NCI-H2196 treated with DMSO at 0.1 percent for 48 hours (cell line): ENCODE data around the gene PLA2R1.

ENCODE experiments used
- DNase-seq: peaks from one replicate; lab custom pipeline; 2025; ENCODE audit not compliant: unreplicated experiment; lab: John Stamatoyannopoulos, UW

PLA2R1 gene

DNA sequence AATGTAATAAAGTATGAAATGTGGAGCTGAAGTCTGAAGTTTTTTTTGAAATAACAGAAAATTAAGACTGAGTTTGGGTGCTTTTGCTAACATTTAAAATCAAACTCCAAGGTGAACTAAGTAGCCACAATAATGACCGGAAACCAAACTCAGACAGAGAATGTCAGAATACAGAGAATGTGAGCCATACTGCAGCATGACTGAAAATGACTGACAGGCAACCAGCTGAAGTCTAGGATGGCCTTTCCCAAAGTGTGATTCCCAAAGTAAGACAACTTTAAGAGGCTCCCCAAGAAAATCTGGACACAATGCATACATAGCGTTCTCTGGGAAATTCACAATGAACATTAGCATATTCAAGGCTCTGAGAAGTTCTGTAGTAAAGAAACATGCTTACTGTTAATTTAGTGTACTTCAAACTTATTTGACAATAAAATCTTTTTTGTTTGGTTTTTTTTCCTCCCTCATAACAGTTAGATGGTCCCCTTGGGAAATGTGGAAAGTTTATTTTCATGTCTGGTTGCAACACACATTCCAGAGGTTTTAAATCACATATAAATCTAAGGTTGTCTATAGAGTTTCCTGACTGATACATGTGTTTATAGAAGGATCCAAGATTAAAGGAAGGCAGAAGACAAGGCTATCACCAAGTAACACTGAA, 28.6 kb downstream of the PLA2R1 start:
- DNase-seq, result no peak

DNA sequence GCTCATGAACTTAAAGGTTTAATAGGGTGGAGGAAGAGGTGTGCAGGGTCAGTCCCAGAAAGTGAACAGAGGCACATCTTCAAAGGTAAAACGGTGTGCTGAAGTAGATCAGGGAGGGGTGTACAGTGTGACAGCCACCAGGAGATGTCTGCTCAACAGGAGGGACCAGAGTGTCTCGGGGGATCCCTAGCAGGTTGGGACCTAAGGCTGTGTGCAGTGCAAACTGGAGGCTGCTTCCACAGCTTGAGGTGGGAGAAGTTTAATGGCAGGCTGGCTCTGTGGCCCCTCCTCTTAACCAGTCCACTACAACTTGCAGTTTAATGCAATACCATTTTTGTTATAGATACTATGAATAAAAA, 33.2 kb downstream of the PLA2R1 start:
- no peak for DNase-seq

DNA sequence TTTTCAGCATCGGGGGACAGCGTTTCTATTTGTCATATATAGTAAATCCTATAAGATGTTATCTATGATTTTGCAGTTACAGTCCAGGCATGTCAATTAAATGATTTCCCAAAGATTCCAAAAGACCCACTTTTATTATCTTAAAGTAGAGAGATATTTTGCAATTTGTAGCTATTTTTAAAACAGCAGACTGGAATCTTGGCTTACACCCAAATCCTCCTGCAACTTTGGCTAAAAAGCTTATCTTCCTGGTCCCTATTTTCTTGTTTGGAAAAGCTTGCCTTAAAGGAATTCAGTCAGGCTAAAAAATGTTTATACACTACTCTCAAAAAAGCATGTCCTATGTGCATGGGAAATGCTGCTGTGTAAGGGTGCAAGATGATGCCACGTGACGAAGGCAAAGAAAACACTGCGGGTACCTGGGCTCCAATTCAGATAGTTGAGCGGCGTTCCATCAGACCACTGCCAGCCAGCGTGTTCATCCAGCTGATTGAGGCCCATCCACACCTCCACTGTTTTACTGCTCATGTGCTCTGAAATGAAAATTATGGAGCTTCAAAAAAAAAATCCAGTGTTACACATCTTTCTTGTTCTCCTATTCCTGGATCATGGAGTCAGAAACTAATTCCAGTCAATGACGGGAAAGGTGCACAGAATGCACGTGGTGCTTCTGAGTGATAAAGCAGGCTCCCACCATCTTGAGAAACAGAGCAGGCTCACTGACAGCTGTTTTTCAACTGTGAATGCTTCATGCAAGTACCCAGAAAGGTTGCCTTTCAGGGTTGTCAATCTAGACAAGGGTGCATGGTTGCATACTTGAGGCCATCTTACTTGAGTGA, 33.8 kb downstream of the PLA2R1 start:
- DNase-seq, result no peak

DNA sequence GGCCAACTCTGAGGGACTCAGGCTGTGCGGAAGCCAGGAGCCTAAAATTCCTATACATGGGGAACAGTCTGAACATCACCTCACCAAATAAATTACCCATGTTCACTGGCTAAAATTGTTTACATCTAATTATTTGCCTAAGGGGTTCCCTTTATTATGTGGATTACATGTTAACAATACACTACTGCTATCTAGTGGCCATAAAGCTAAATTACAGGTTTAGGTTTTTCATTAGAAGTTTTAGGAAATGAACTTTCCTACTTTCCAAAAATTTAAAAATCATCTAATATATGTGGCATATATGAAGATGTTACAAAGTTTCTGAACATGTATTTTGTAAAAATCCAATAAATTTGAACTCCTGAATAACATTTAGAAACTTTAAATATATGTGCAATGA, 40.3 kb downstream of the PLA2R1 start:
- DNase-seq, result no peak

DNA sequence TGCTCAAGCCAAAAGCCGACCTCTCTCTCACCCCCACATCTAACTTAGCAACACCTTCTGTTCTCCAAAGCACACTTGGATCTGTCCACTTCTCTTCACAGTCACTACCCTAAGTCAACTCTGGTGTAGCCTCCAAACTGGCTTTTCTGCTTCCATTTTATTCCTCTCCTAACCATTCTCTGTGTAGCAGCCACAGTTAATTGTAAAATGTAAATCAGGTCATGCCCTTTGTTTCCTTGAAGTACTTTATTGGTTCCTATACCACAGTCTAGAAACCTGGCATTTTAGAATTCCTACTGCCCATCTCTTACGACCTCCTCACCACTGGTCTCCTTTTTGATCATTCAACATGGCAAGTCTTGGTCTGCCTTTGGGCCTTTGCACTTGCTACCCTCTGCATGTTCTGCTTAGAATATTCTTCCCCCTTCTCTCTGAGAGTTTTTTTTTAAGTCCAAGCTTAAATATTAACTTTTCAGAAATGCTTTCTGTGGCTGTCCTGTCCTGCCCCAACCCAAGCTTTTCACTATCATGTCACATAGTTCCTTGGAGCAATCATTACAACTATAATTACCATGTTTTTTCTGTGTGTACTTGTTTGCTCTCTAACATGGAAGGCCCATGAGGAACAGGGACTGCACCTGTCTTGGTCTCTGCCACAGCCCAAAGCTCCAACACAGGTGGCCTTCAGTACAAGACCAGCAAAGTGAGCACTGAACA, 42.9 kb downstream of the PLA2R1 start:
- no peak for DNase-seq

DNA sequence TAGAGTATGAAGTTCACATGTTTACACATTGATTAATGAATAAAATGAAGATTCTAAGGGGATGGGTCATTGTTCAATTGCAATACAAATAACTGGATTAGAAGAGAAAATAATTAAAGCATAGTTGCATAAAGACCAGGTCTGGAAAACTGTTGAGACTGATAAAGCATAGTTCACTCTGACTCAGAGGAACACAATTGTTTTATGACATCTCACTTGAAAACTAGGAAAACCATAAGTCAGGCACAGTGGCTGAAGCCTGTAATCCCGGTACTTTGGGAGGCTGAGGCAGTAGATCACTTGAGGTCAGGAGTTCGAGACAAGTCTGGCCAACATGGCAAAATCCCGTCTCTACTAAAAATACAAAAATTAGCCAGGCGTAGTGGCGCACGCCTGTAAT, 46.7 kb downstream of the PLA2R1 start:
- no peak for DNase-seq

DNA sequence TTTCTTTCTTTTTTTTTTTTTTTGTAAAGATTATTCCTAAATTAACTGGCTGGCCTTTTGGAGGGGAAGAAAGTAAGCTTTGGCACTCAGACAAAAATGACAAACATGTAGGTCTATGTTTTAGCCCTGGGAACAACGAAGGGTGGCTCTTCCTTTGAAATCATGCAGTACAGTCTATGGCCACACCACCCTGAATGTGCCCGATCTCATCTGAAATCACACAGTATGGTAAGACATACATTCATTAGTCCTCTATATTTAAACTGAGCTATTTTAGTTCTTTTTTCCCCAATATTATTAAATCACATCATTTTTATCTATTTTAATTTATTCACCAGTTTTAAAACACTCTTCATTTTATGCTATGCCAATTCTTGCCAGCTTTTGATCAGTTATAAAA, 48.2 kb downstream of the PLA2R1 start:
- no peak for DNase-seq

DNA sequence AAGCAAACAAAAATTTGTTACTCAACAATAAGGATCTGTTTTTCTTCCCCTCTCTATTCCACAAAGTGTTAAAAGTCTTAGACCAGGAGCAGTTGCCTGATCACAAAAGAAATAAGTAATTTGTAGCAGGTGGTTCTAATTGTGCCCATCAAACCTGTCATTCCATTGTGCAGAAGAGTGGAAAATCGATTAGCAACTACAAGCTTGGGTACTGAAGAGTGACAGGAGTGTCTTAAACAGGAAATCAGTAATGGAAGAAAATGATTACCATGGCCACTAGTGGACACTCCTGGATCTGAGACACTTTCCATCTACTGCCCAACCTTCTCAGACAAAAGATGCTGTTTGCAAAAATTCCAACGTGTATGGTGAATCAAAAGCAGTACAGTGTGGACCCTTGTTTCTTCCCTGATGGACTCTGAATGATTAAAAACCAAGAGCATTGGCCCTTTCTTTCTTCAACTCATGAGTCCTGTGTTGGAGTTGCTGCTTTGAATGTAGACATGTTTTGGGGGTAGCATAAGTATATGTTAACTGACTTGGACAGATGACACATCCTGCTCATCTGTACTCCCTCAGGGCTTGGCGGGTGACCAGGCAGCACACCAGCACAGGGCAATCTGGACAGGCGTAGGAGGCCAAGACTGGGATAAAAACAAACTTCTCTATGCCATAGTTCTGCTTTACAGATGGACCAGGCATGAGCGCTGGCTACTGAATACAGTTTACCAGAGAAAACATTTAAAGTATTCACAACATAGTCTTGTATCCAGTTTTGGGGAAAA, 51.9 kb downstream of the PLA2R1 start:
- no peak for DNase-seq

DNA sequence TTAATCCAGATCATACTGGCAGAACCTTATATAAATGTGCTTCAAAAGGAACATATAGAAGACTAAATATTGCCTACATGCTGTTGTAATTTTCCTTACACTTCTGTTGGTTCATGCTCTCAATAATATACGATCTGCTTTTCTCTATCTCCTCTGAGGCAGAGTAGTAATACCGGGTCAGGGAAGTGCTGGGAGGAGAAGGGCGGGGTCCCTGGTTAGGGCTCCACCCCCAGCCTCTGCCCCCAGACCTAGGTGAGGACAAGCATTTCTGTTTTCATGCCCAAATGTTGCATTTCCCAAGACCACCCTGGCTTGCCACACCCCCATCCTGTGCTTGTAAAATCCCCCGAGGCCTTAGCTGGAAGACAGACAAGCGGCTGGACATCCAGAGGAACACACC, 55.3 kb downstream of the PLA2R1 start:
- no peak for DNase-seq

DNA sequence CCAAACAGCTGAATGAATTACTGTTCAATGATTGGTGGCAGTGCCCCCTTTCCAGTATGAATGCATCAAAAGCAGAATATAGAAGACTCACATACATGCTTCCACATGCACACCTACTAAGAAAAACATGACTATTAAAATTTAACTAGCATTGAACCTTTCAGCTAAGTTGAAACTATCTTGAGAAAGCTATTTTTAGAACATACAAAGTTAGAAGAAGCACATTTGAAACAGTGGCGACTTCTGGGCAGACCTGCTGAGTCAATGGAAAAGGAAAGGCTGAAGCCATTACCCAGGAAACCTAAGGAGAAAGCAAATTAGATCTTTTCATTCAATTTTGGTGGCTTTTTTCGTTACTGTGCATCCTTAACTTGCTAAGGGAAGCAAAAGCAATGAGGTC, 55.9 kb downstream of the PLA2R1 start:
- DNase-seq, result no peak

DNA sequence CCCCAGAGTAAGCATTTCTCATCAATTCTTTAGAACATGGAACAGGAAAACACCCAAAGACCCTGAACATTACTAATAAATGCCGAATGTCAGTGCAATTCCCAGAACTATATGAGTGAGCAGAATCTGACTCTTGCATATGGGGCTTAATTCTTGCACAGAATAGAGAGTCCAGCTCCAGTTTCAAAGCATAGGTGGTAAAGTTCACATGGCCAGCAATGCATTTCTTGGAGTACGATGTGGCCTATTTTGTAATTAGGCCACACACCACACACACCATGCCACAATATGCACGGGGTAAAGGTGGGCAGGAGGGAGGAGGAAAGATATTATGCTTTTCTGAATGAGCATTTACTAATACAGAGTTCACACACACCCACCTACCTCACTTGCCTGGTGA, 56.5 kb downstream of the PLA2R1 start:
- no peak for DNase-seq

DNA sequence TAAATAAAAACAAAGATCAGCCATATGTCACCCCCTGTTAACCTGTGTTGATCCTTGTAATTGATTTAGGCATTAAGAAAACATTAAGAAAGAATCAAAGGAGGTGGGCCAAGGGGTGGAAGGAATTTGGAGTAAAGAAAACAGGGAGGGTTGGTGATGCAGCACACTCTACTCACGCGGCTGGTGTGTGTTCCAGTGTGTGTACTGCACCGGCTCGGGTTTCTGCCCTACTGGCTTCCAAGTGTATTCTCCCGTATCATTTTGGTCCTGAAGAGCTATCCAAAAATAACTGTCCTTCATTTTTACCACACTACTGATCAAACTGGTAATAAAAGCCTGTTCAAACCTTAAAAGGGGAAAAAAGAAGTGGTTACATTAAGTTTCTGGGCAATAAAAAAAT, 56.9 kb downstream of the PLA2R1 start:
- no peak for DNase-seq

DNA sequence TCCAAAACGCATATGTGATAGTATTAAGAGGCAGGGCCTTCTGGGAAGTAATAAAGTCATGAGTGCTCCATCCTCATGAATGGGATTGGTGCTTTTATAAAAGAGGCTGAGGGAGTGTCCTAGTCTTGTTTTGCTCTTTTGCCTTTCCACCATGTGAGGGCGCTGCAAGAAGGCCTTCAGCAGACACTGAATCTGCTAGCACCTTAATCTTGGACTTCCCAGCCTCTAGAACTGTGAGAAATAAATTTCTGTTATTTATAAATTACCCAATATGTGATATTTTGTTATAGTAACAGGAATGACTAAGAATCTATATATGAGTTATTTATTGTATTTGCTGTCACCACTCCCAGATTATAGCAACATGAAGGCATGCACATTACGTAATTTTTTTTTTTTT, 63.5 kb downstream of the PLA2R1 start:
- DNase-seq, result no peak

DNA sequence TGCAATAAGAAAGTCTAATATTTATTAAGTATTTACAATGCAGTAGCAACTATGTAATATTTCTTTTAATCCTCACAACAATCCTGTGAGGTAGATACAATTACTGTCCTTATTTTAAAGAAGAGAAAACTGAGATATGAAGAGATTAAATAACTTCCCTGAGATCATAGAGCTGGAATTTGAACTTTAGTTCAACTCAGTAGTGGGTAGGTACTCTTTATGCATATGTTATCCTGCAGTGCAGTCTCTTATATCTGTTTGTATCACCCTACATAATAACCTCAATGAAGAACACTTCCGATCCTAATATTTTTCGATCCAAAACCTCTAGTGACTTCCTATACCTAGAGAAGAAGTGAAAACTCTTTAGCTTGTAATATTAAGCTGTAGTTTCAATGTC, 64.2 kb downstream of the PLA2R1 start:
- DNase-seq, result no peak

DNA sequence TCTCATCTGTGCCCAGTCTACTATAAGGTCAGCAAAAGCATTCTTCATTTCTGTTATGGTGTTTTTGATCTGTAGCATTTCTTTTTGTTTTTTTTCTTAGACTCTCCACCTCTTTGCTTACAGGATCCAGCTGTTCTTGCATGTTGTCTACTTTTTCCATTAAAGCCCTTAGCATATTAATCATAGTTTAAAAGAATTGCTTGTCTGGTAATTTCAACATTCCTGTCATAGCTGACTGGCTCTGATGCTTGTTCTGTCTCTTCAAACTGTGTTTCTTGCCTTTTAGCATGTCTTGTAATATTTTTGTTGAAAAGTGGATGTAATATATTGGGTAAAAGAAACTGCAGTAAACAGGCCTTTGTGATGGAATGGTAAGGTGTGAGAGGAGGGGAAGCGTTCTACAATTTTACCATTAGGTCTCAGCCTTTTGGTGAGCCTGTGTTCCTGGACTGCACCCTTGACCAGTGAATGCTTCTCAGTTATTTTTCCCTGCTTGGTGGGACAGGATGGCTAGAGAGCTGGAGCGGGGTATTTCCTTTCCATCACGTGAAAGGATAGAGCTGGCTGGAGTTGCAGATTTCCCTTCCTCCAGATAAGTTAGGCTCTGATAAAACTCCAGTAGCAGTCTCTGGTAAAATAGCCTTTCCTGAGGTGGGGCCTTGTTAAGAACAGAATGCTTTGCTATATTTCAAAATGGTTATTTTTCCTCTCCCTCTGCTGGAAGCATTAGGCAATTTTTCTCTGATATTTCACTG, 65.4 kb downstream of the PLA2R1 start:
- no peak for DNase-seq

DNA sequence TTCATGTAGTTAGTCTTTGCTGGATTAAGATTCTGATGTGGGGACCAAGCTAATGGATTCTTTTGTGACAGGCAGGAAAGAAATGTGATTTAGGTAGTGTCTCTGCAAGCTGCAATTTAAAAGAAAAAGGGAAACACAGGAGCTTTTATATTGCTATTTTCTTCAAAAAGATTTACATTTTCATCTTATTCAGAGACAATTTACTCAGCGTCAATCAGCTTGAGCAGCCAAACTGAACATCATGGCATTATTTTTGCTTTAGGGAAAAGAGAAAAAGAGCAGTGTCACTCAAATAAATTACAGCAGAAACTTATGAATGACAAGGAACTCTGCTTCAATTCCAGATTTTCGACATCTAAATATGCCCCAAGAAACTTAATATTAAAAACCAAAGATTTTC, 67.4 kb downstream of the PLA2R1 start:
- no peak for DNase-seq

DNA sequence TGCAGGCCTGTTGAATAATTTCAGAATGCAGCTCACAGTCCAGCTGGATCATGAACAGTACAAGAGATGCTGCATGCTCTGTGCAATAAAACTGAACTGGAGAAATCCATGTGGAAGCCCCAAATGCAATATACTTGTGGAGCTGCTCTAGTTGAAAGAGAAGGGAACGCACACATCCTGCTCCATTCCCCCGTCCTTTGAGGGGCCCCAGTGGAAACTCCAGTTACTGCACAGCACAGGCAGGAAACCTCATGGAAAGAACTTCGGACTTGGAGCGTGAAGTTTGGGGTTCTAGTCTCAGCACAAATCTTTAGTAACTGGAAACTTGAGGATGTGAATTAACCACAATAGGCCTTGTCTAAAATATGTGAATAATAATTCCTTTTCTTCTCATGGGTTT, 73.2 kb downstream of the PLA2R1 start:
- DNase-seq, result no peak

DNA sequence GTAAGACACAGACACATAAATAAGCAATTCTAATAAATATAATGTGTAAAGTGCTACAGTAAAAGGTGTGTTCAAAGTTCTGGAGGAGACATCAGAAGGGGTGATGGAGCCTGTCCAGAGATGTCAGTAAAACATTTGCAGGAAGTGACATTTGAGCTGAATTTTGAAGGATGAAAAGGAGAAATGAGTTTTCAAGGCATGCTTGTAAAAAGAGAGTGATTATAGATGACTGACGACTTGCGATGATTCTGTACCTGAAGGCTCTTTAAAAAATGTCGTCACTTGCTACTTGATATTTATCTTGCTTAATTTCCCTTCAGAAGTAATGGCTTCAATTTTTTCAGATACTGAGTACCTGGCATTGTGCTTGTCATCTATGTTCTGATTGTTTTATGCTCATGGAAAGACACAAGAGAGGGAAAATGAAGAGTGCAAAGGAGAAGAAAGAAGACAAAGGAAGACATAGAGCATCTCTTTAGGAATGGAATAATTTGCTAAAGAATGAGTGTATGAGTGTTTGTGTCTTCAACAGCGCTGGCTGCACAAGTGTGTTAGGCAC, 73.9 kb downstream of the PLA2R1 start:
- DNase-seq, result no peak

DNA sequence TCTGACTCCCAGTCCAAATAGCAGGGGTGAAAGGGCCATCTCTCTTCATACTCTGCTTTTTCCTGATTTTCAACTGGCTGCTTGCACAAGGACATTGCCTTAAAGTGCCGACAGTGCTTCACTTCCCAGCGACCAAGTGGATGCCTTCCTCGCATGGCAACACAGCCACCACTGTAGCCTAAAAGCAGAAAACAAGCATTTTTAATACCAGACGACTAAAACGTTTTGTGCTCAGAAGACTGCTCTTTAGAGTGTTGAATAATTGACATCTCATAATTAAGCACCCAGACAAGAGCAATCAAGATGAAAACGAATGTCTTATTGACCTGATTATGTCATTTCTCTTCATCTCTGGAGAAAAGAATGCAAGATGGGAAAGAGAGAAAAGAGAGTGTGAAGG, 75.2 kb downstream of the PLA2R1 start:
- DNase-seq, result no peak

DNA sequence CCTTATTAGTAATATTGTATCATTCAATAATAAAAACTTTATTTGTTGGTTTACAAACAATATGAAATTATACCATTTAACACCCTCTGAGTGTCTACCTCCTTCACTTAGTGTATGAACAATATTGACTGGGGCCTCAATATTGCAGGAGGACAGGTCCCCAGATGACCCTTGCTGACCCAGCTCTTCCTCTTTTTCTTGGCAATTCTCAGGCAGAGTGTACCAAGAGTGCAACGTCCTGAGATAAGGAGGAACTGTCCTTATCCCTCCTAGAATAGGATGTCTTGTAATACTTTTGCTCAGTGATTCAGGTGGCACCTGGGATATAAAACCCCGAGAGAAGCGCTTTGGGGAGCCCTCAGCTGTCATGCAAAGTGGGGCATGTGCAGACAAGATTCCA, 76.8 kb downstream of the PLA2R1 start:
- no peak for DNase-seq
